Breast epithelium (tissue), 3 donors: Measurements from ENCODE around the gene BAX.

Experiments
- POLR2A ChIP-seq: fragments of 450-650 bp; IDR thresholded peaks from one replicate; pipeline ENCODE4 v1.6.1; 2016; ENCODE audit warnings: antibody characterized with exemption, mild to moderate bottlenecking, moderate library complexity
- POLR2AphosphoS5 ChIP-seq, 3 donors: sonication (generic); formaldehyde crosslinking; IDR thresholded peaks; one replicate each; pipeline ENCODE4 v1.6.1; 2017; ENCODE audit warnings: antibody characterized with exemption in 3 of 3
- TF ChIP-seq, protein P1 (sequence below), 3 donors: fragments of 450-650 bp; IDR thresholded peaks; one replicate each; pipeline ENCODE4 v1.5.1; 2016 to 2017; ENCODE audit warnings: antibody characterized with exemption in 3 of 3, mild to moderate bottlenecking in 3 of 3, moderate library complexity in 3 of 3

GRCh38 chr19:48915757-48916156 lies 38.9 kb upstream of the BAX start:
- TF ChIP-seq, protein P1, sequence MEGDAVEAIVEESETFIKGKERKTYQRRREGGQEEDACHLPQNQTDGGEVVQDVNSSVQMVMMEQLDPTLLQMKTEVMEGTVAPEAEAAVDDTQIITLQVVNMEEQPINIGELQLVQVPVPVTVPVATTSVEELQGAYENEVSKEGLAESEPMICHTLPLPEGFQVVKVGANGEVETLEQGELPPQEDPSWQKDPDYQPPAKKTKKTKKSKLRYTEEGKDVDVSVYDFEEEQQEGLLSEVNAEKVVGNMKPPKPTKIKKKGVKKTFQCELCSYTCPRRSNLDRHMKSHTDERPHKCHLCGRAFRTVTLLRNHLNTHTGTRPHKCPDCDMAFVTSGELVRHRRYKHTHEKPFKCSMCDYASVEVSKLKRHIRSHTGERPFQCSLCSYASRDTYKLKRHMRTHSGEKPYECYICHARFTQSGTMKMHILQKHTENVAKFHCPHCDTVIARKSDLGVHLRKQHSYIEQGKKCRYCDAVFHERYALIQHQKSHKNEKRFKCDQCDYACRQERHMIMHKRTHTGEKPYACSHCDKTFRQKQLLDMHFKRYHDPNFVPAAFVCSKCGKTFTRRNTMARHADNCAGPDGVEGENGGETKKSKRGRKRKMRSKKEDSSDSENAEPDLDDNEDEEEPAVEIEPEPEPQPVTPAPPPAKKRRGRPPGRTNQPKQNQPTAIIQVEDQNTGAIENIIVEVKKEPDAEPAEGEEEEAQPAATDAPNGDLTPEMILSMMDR (IDR thresholded peaks at IDR 0.05), result no peak
- TF ChIP-seq POLR2A (no peak), POLR2AphosphoS5 (IDR thresholded peaks at IDR 0.05) (no peak)
